ENCODE results near the gene ATF6.

- TF ChIP-seq POLR2A (IDR thresholded peaks at IDR 0.05) = no peak
- TF ChIP-seq CTCF (IDR thresholded peaks at IDR 0.05) = no peak
- no peak for TF ChIP-seq EP300 (IDR thresholded peaks at IDR 0.05)
Measured at GRCh38 chr1:161718559-161719324, 47.4 kb upstream of the ATF6 start.
